Common myeloid progenitor, CD34-positive (primary cell): ENCODE results near the gene ACCS.

Experiments
- CTCF ChIA-PET: fragments of 350-600 bp; sonication (Branson Sonifier 250); formaldehyde crosslinking; loops from one replicate; lab custom pipeline; 2021; ENCODE audit warnings: antibody characterized with exemption; lab: Charles Lee
- POLR2A ChIA-PET: fragments of 350-600 bp; sonication (Branson Sonifier 250); formaldehyde crosslinking; loops from one replicate; lab custom pipeline; 2021; ENCODE audit warnings: antibody characterized with exemption; lab: Charles Lee
- DNase-seq, 3 donors: peaks; one replicate each; pipeline versions ENCODE4 v3.0.0 to v3.0.0-alpha.2; 2013
- H3K27ac ChIP-seq, 2 experiments: 1 replicate in 1 of 2; 2 replicates in 1 of 2; pipeline ENCODE4 v1.7.0; 2013; ENCODE audit warnings: inconsistent platforms in 2 of 2, low read length in 2 of 2, mild to moderate bottlenecking in 2 of 2, low read depth in 1 of 2, moderate library complexity in 1 of 2; ENCODE audit not compliant: severe bottlenecking in 2 of 2, insufficient read depth in 1 of 2, poor library complexity in 1 of 2
- H3K27me3 ChIP-seq, 5 experiments: replicated peaks in 2 of 5; 1 replicate in 3 of 5; 2 replicates in 2 of 5; pipeline versions ENCODE4 v1.6.1 to v1.7.0; 2013; ENCODE audit warnings: low read length in 4 of 5, mild to moderate bottlenecking in 2 of 5, moderate library complexity in 2 of 5, inconsistent platforms in 1 of 5; ENCODE audit not compliant: insufficient read depth in 5 of 5, control insufficient read depth in 4 of 5
- H3K36me3 ChIP-seq, 4 experiments: 1 replicate in 2 of 4; 2 replicates in 2 of 4; pipeline versions ENCODE4 v1.6.1 to v1.7.0; 2013; ENCODE audit warnings: low read length in 3 of 4, control low read depth in 1 of 4, mild to moderate bottlenecking in 1 of 4; ENCODE audit not compliant: control insufficient read depth in 4 of 4, insufficient read depth in 4 of 4
- H3K4me1 ChIP-seq, 4 experiments: 1 replicate in 3 of 4; 2 replicates in 1 of 4; pipeline versions ENCODE4 v1.6.1 to v1.7.1; 2013; ENCODE audit warnings: low read length in 3 of 4, mild to moderate bottlenecking in 3 of 4, control low read depth in 1 of 4, inconsistent platforms in 1 of 4, moderate library complexity in 1 of 4; ENCODE audit not compliant: control insufficient read depth in 4 of 4, insufficient read depth in 4 of 4; ENCODE audit errors: control extremely low read depth in 1 of 4
- H3K4me3 ChIP-seq, 7 experiments: 1 replicate in 4 of 7; 2 replicates in 3 of 7; pipeline versions ENCODE4 v1.5.1 to v1.7.0; 2013; ENCODE audit warnings: mild to moderate bottlenecking in 7 of 7, low read length in 6 of 7, moderate library complexity in 6 of 7, inconsistent platforms in 2 of 7, low read depth in 2 of 7, control low read depth in 1 of 7; ENCODE audit not compliant: insufficient read depth in 4 of 7, control insufficient read depth in 1 of 7; ENCODE audit errors: extremely low read depth in 1 of 7
- H3K9me3 ChIP-seq, 5 experiments: 1 replicate in 4 of 5; 2 replicates in 1 of 5; pipeline versions ENCODE4 v1.6.1 to v1.7.1; 2013; ENCODE audit warnings: low read length in 4 of 5, mild to moderate bottlenecking in 2 of 5, inconsistent platforms in 1 of 5, low read depth in 1 of 5, moderate library complexity in 1 of 5; ENCODE audit not compliant: control insufficient read depth in 4 of 5, insufficient read depth in 2 of 5; ENCODE audit errors: control extremely low read depth in 1 of 5
- WGBS: methylation state at CpG from one replicate; pipeline ENCODE4 v1.1.5; 2013; ENCODE audit not compliant: insufficient coverage; 5-methylcytosine and 5-hydroxymethylcytosine counted together

The ACCS gene

GRCh38 chr11:44031549-44031948 is 34.5 kb upstream of the ACCS start:
- H3K4me3 ChIP-seq, result no peak overlapping the region
- no peaks in the 10 kb centered on the region for H3K4me1 ChIP-seq
- H3K27ac ChIP-seq, result no peak overlapping the region
- 95% methylated on average over 4 of the region's 5 CpGs for WGBS
- DNase-seq, result no peak
- H3K9me3 ChIP-seq, result no peaks in the 10 kb centered on the region
- H3K36me3 ChIP-seq, result no peaks in the 10 kb centered on the region
- POLR2A ChIA-PET, result no interaction called here
- H3K27me3 ChIP-seq, result peaks cover 0 to 9% (median 0%) of the 10 kb centered on the region in 5 experiments
- CTCF ChIA-PET, result interaction anchor here (0.8 kb wide), 1 partner anchor 8 kb away, joined by 3 read pairs; no protein-coding TSS in a partner anchor

DNA sequence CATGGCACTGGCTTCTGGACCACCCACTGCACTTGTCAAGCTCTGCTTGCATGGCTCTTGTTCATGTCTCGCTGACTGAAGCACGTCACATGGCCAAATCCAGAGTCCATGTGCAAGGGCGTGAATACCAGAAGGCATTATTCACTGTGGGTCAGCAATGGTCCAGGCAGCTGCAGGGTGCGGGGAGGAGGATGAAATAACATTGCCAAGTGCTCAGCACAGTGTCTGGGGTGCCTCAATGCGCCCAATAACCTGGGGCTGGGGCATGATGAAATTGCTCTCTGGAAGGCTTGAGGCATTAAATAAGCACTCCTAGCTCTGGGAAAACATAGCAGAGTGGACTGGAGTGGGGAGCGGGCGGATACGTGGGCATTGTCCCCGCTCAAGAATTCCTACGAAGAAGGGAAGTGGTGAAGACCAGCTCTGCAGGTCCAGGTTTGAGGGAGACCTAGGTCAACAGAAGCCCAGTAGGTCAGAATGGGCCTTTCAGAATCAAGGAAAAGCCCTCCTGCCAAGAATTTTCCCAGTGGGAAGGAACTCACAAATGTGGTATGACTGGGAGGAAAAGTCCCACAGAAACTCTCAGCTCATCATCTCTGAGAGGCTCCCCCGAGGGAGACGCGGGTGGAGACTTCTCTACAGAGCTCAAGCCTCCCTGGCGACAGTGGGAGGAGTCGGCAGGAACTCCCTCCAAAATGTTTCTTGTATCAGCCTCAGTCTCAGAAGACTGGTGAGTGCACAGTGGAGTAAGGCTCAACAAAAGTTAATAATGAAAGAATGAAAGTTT is 33.6 kb upstream of the ACCS start:
- H3K27me3 ChIP-seq, result peaks cover 0 to 9% (median 0%) of the 10 kb centered on the region in 5 experiments
- H3K4me3 ChIP-seq, result no peak overlapping the region
- H3K9me3 ChIP-seq, result no peaks in the 10 kb centered on the region
- no peak overlapping the region for H3K27ac ChIP-seq
- H3K4me1 ChIP-seq, result no peaks in the 10 kb centered on the region
- DNase-seq, result no peak
- 91% methylated on average over 14 of the region's 15 CpGs for WGBS
- POLR2A ChIA-PET, result no interaction called here
- H3K36me3 ChIP-seq, result no peaks in the 10 kb centered on the region
- CTCF ChIA-PET, result interaction anchor here (0.9 kb wide), 1 partner anchor 22 kb away, joined by 3 read pairs; no protein-coding TSS in a partner anchor

DNA sequence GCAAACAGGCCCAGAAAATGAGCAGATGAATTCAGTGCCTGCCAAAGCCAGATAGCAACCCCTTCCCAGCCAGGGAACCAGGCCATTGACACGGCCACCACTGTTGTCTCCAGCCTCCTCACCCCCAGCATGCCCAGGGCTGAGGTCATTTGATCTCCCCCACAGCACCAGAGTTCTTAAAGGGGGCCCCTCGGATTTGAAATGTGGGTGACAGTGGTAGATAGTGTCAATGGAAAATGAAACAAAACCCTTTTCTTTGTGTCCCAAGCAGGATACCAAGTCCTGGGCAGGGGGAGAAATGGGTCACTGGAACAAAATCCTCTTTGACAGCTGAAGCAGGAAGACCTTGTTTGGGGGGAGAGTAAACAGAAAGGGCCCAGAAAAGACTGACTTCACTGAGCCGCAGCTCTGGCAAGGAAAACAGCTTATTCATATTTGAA is 32.6 kb upstream of the ACCS start:
- DNase-seq, result no peak
- Histone ChIP-seq H3K9me3 (no peaks in the 10 kb centered on the region), H3K4me1 (no peaks in the 10 kb centered on the region), H3K27ac (no peak overlapping the region), H3K4me3 (no peak overlapping the region), H3K27me3 (peaks cover 0 to 9% (median 0%) of the 10 kb centered on the region in 5 experiments), H3K36me3 (no peaks in the 10 kb centered on the region)
- CTCF ChIA-PET, result no interaction called here
- 78% methylated on average over 3 of the region's 3 CpGs for WGBS
- POLR2A ChIA-PET, result no interaction called here

GRCh38 chr11:44033856-44034255 is 32.2 kb upstream of the ACCS start:
- Histone ChIP-seq H3K9me3 (no peaks in the 10 kb centered on the region), H3K27ac (no peak overlapping the region), H3K27me3 (peaks cover 0 to 9% (median 0%) of the 10 kb centered on the region in 5 experiments), H3K4me1 (no peaks in the 10 kb centered on the region), H3K4me3 (no peak overlapping the region), H3K36me3 (no peaks in the 10 kb centered on the region)
- 100% methylated on average over 2 of the region's 3 CpGs for WGBS
- DNase-seq, result no peak
- POLR2A ChIA-PET, result no interaction called here
- CTCF ChIA-PET, result interaction anchor here (2.0 kb wide), 1 partner anchor 144 kb away, joined by 8 read pairs; no protein-coding TSS in a partner anchor

GRCh38 chr11:44034639-44035038 is 31.4 kb upstream of the ACCS start:
- CTCF ChIA-PET, result interaction anchor here (0.9 to 2.0 kb wide), 2 partner anchors 11 to 145 kb away, joined by 3 to 8 read pairs; no protein-coding TSS in a partner anchor
- POLR2A ChIA-PET, result no interaction called here
- no peaks in the 10 kb centered on the region for H3K36me3 ChIP-seq
- peaks cover 0 to 7% (median 0%) of the 10 kb centered on the region in 5 experiments for H3K27me3 ChIP-seq
- H3K4me1 ChIP-seq, result no peaks in the 10 kb centered on the region
- H3K4me3 ChIP-seq, result no peak overlapping the region
- no peaks in the 10 kb centered on the region for H3K9me3 ChIP-seq
- no peak for DNase-seq
- no peak overlapping the region for H3K27ac ChIP-seq

- whole genome bisulfite sequencing, result 63% methylated on average over 5 of the region's 12 CpGs
- no peaks in the 10 kb centered on the region for H3K4me1 ChIP-seq
- peaks cover 0 to 8% (median 2%) of the 10 kb centered on the region in 5 experiments for H3K9me3 ChIP-seq
- peaks cover 0 to 2% (median 0%) of the 10 kb centered on the region in 5 experiments for H3K27me3 ChIP-seq
- ChIA-PET CTCF (interaction anchor here (0.8 to 2.9 kb wide), 6 partner anchors 8 to 415 kb away, joined by 3 to 17 read pairs (median 3); no protein-coding TSS in a partner anchor), POLR2A (no interaction called here)
- peak; percentile 54 to 77 (median 72) for DNase-seq
- no peak overlapping the region for H3K4me3 ChIP-seq
- no peaks in the 10 kb centered on the region for H3K36me3 ChIP-seq
- H3K27ac ChIP-seq, result no peak overlapping the region
These were observed 29.0 kb upstream of the ACCS start for GRCh38 chr11:44036811-44037657.
